Endothelial cell of umbilical vein (primary cell): ENCODE results near the gene FOS.
"Not testable (repeated sequence)": the region's sequence is repeated elsewhere in the genome, so short reads cannot be mapped to it uniquely, and the experiment has no call there.

Source experiments
- EZH2 ChIP-seq: IDR thresholded peaks from 2 replicates; pipeline ENCODE4 v1.6.1; 2012; ENCODE audit warnings: borderline replicate concordance, low read depth, mild to moderate bottlenecking, moderate library complexity, low read length, inconsistent platforms; ENCODE audit not compliant: severe bottlenecking
- GATA2 ChIP-seq: IDR thresholded peaks from 2 replicates; pipeline ENCODE4 v1.7.0; 2011; ENCODE audit warnings: low read depth, mild to moderate bottlenecking, moderate library complexity, mixed read lengths, low read length; ENCODE audit not compliant: insufficient read length, insufficient read depth
- JUN ChIP-seq: IDR thresholded peaks from 2 replicates; pipeline ENCODE4 v1.6.1; 2011; ENCODE audit warnings: borderline replicate concordance, low read depth; ENCODE audit not compliant: insufficient read length, insufficient read depth
- MYC ChIP-seq: IDR thresholded peaks from one replicate; pipeline ENCODE4 v1.6.1; 2011; ENCODE audit warnings: mild to moderate bottlenecking, low read depth, low read length
- POLR2AphosphoS5 ChIP-seq: IDR thresholded peaks from 2 replicates; pipeline ENCODE4 v1.6.1; 2012; ENCODE audit warnings: low read depth, mild to moderate bottlenecking, control low read depth, low read length, moderate library complexity; ENCODE audit not compliant: insufficient read depth
- TF ChIP-seq, protein P1 (sequence below): IDR thresholded peaks from 2 replicates; pipeline ENCODE4 v1.6.1; 2011; ENCODE audit not compliant: insufficient read depth, insufficient read length
- TF ChIP-seq, protein P2 (sequence below), 2 donors: IDR thresholded peaks; 1 replicate in 1 of 2; 2 replicates in 1 of 2; pipeline ENCODE4 v1.5.1; 2011; ENCODE audit warnings: low read length in 2 of 2, mild to moderate bottlenecking in 2 of 2, moderate library complexity in 2 of 2, control low read depth in 1 of 2, inconsistent platforms in 1 of 2, low read depth in 1 of 2; ENCODE audit not compliant: insufficient read depth in 1 of 2; ENCODE audit errors: extremely low read depth in 1 of 2

DNA sequence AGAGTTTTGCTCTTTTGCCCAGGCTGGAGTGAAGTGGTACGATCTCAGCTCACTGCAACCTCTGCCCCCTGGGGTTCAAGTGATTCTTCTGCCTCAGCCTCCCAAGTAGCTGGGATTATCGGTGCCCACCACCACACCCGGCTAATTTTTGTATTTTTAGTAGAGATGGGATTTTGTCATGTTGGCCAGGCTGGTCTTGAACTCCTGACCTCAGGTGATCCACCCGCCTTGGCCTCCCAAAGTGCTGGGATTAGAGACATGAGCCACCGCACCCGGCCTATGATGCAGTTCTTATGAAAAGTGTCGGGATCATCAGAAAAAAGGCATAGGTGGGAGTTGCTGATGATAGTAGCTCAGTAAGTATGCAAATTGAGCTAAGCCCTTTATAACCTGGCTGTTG lies 30.4 kb downstream of the FOS start:
- TF ChIP-seq, protein P1, sequence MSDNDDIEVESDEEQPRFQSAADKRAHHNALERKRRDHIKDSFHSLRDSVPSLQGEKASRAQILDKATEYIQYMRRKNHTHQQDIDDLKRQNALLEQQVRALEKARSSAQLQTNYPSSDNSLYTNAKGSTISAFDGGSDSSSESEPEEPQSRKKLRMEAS, result not testable (repeated sequence)
- TF ChIP-seq, protein P2, sequence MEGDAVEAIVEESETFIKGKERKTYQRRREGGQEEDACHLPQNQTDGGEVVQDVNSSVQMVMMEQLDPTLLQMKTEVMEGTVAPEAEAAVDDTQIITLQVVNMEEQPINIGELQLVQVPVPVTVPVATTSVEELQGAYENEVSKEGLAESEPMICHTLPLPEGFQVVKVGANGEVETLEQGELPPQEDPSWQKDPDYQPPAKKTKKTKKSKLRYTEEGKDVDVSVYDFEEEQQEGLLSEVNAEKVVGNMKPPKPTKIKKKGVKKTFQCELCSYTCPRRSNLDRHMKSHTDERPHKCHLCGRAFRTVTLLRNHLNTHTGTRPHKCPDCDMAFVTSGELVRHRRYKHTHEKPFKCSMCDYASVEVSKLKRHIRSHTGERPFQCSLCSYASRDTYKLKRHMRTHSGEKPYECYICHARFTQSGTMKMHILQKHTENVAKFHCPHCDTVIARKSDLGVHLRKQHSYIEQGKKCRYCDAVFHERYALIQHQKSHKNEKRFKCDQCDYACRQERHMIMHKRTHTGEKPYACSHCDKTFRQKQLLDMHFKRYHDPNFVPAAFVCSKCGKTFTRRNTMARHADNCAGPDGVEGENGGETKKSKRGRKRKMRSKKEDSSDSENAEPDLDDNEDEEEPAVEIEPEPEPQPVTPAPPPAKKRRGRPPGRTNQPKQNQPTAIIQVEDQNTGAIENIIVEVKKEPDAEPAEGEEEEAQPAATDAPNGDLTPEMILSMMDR (IDR thresholded peaks at IDR 0.05; ENCODE audit: extremely low read depth in 1 of 2, insufficient read depth in 1 of 2, low read depth in 1 of 2, low read length in 2 of 2), result not testable (repeated sequence)
- TF ChIP-seq EZH2, POLR2AphosphoS5, GATA2, JUN, MYC: not testable (repeated sequence)
